Upper lobe of left lung (tissue), 6 donors: ENCODE data around the gene SORBS2. TPM values are rescaled to one million over a fixed set of nuclear protein-coding genes. Genes with fewer than 3 reads are reported as not detected.

Source experiments
- ATAC-seq, 2 donors: fragments of 200-7000 bp; cut with Tn5 transposase; one replicate each; pipeline ENCODE4 v1.9.1; 2022; ENCODE audit warnings: mild to moderate bottlenecking in 2 of 2, moderate library complexity in 2 of 2; ENCODE audit not compliant: low FRiP score in 2 of 2
- DNase-seq, 2 donors: peaks; one replicate each; pipeline ENCODE4 v3.0.0-alpha.2; 2019 to 2020
- H3K27ac ChIP-seq, 4 donors: fragments of 200-600 bp; sonication (generic); one replicate each; pipeline ENCODE4 v1.5.1; 2016 to 2019
- H3K27me3 ChIP-seq, 4 donors: fragments of 200-600 bp; sonication (generic); one replicate each; pipeline ENCODE4 v1.5.1; 2017 to 2019
- H3K36me3 ChIP-seq, 4 donors: fragments of 200-600 bp; sonication (generic); one replicate each; pipeline ENCODE4 v1.5.1; 2016 to 2019
- H3K4me1 ChIP-seq, 4 donors: fragments of 200-600 bp; sonication (generic); one replicate each; pipeline ENCODE4 v1.5.1; 2018 to 2019
- H3K4me3 ChIP-seq, 4 donors: fragments of 200-600 bp; sonication (generic); one replicate each; pipeline ENCODE4 v1.5.1; 2017 to 2019; ENCODE audit warnings: mild to moderate bottlenecking in 2 of 4, moderate library complexity in 1 of 4
- H3K9me3 ChIP-seq, 4 donors: fragments of 200-600 bp; sonication (generic); one replicate each; pipeline ENCODE4 v1.5.1; 2018 to 2019
- EP300 ChIP-seq, 4 donors: sonication (generic); formaldehyde crosslinking; IDR thresholded peaks; one replicate each; pipeline ENCODE4 v1.5.1; 2017; ENCODE audit warnings: antibody characterized with exemption in 4 of 4, control low read depth in 2 of 4
- POLR2A ChIP-seq, 4 donors: fragments of 450-650 bp; IDR thresholded peaks; one replicate each; pipeline ENCODE4 v1.5.1; 2016 to 2017; ENCODE audit warnings: antibody characterized with exemption in 4 of 4, mild to moderate bottlenecking in 2 of 4
- POLR2AphosphoS5 ChIP-seq, 2 donors: sonication (generic); formaldehyde crosslinking; IDR thresholded peaks; one replicate each; pipeline ENCODE4 v1.5.1; 2017; ENCODE audit warnings: antibody characterized with exemption in 2 of 2
- WGBS, 2 donors: methylation state at CpG; one replicate each; pipeline ENCODE4 v1.1.5; 2017 to 2018; 5-methylcytosine and 5-hydroxymethylcytosine counted together
- total RNA-seq, 6 donors: library from RNA; depleted of rRNA in 4 of 6; stranded (reverse); fragments of >200 nt in 4 of 6; gene quantifications; one replicate each; pipeline versions ENCODE4 v1.1.0 to v1.2.1, GENCODE V29; 2016 to 2021
- TF ChIP-seq, protein P1 (sequence below), 6 experiments: fragments of 450-650 bp in 4 of 6; fragments of 200-600 bp in 2 of 6; sonication (generic) in 2 of 6; IDR thresholded peaks; one replicate each; pipeline ENCODE4 v1.5.1; 2016 to 2019; ENCODE audit warnings: antibody characterized with exemption in 6 of 6
- donor health status: DM: no; HTN: no; CAD: no; lungs with moderate emphysema.
- donor health status: DM: no; HTN: yes; CAD: no; lungs with severe emphysema.

SORBS2 gene
- total RNA-seq, 6 donors from 2014 or later = 35.4 to 83.2 (median 58.1) TPM

DNA sequence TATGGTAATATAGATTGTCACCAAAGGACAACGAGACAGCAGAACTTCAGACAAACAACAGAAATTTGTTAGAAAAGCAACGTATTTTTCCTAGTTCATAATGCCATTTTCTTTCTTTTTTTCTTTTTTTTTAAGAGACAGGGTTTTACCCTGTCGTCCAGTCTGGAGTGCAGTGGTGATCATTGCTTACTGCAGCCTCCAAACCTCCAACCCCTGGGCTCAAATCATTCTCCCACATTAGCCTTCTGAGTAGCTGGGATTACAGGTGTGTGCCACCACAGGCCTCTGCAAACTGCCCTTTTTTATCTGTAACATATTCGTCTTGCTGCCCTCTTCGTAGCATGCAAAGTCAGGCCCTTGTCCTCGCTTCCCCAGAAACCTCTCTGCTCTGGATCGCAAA lies 160.1 kb downstream of the SORBS2 start:
- Histone ChIP-seq H3K27me3 (no peaks in the 10 kb centered on the region), H3K4me3 (no peak overlapping the region), H3K36me3 (peaks cover 0 to 4% (median 1%) of the 10 kb centered on the region in 4 donors), H3K4me1 (peaks cover 0 to 10% (median 8%) of the 10 kb centered on the region in 4 donors), H3K27ac (no peak overlapping the region), H3K9me3 (no peaks in the 10 kb centered on the region)
- no peak for TF ChIP-seq POLR2AphosphoS5 (IDR thresholded peaks at IDR 0.05)
- no peak for ATAC-seq
- no peak for DNase-seq
- WGBS, 2 donors = 90 to 92% methylated on average over 7 of the region's 7 CpGs

DNA sequence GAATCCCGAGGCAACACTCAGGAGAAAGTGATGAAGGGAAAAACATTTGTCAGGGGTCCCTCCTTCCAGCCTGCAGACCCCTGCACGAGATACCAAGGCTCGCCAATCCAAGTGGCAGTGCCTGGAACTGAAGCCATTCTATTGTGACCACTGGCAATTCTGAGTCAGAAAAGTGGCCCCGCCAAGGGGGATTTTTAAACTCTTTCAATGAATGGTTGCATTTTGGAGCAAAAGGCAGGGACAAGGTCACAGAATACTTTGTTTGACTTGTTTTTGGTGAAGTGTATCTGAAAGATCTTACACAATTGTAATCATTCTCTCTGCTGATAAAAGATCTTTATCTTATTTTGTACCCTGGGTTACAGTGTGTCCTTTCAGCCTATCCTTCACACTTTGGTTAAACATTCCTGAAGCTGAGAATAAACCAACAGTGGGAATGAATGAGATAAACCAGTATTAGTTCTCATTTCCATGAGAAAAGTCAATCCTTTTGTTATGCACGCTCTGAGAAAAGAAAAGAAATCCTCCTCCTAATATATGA lies 160.8 kb downstream of the SORBS2 start:
- H3K36me3 ChIP-seq = peaks cover 0 to 4% (median 3%) of the 10 kb centered on the region in 4 donors
- TF ChIP-seq POLR2AphosphoS5 (IDR thresholded peaks at IDR 0.05) (no peak), POLR2A (IDR thresholded peaks at IDR 0.05) (no peak), EP300 (IDR thresholded peaks at IDR 0.05) (no peak)
- TF ChIP-seq, protein P1, sequence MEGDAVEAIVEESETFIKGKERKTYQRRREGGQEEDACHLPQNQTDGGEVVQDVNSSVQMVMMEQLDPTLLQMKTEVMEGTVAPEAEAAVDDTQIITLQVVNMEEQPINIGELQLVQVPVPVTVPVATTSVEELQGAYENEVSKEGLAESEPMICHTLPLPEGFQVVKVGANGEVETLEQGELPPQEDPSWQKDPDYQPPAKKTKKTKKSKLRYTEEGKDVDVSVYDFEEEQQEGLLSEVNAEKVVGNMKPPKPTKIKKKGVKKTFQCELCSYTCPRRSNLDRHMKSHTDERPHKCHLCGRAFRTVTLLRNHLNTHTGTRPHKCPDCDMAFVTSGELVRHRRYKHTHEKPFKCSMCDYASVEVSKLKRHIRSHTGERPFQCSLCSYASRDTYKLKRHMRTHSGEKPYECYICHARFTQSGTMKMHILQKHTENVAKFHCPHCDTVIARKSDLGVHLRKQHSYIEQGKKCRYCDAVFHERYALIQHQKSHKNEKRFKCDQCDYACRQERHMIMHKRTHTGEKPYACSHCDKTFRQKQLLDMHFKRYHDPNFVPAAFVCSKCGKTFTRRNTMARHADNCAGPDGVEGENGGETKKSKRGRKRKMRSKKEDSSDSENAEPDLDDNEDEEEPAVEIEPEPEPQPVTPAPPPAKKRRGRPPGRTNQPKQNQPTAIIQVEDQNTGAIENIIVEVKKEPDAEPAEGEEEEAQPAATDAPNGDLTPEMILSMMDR (IDR thresholded peaks at IDR 0.05) = no peak
- peaks cover 0 to 7% (median 3%) of the 10 kb centered on the region in 4 donors for H3K4me1 ChIP-seq
- no peak overlapping the region for H3K27ac ChIP-seq
- H3K27me3 ChIP-seq = no peaks in the 10 kb centered on the region
- no peak overlapping the region for H3K4me3 ChIP-seq
- WGBS, 2 donors = 57 to 58% methylated on average over 5 of the region's 5 CpGs
- DNase-seq (no peak), ATAC-seq (no peak)
- H3K9me3 ChIP-seq = no peaks in the 10 kb centered on the region

DNA sequence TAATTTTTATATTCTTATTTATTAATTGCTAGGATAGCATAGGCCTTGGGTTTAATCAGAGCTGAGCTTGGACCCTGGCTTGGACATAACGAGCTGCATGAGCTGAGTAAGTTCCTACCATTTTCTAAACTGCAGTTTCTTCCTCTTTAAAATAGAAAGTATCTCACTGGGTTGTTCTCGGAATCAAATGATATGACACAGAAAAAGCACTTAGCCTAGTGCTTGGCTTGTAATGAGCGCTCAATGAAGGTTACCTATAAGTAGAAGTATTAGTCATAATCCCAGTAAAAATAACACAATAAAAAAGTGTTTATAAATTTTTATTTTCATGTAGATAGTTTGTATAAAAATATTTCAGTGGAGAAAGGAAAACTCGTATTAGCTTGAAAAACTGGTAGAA lies 163.4 kb downstream of the SORBS2 start:
- TF ChIP-seq, protein P1 (IDR thresholded peaks at IDR 0.05) = no peak
- no peak for TF ChIP-seq POLR2A (IDR thresholded peaks at IDR 0.05)
- no peak for TF ChIP-seq POLR2AphosphoS5 (IDR thresholded peaks at IDR 0.05)
- TF ChIP-seq EP300 (IDR thresholded peaks at IDR 0.05) = no peak
- DNase-seq (no peak), ATAC-seq (no peak)
- peaks cover 0 to 7% (median 2%) of the 10 kb centered on the region in 4 donors for H3K4me1 ChIP-seq
- H3K27me3 ChIP-seq = no peaks in the 10 kb centered on the region
- H3K36me3 ChIP-seq = peaks cover 0 to 4% (median 3%) of the 10 kb centered on the region in 4 donors
- no peaks in the 10 kb centered on the region for H3K9me3 ChIP-seq
- WGBS, 2 donors = 88 to 93% methylated on average over 4 of the region's 4 CpGs
- H3K4me3 ChIP-seq = no peak overlapping the region
- H3K27ac ChIP-seq = no peak overlapping the region

DNA sequence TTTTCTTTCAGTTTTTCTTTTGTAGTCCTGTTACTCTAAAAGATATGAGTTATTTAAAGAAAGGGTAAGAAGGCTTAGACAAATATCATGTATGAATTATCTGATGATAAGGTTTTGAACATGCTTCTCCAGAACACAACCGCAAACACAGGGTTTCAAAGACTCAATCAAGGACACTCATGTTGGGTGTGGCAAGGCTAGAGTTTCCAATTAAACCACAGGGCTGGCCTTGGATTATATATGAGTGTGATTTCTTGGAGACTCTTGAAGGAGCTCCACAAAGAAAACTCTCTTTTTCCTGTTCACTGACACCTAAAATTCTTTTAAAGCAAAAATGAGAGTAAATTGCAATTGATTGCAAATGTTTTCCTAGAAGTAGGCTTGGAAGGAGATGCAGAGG lies 166.6 kb downstream of the SORBS2 start:
- peaks cover 0 to 3% (median 0%) of the 10 kb centered on the region in 4 donors for H3K4me1 ChIP-seq
- no peaks in the 10 kb centered on the region for H3K27me3 ChIP-seq
- no peak for TF ChIP-seq POLR2AphosphoS5 (IDR thresholded peaks at IDR 0.05)
- TF ChIP-seq EP300 (IDR thresholded peaks at IDR 0.05) = no peak
- TF ChIP-seq, protein P1 (IDR thresholded peaks at IDR 0.05) = no peak
- TF ChIP-seq POLR2A (IDR thresholded peaks at IDR 0.05) = no peak
- no peak for DNase-seq
- no peak overlapping the region for H3K4me3 ChIP-seq
- no peak for ATAC-seq
- no peaks in the 10 kb centered on the region for H3K9me3 ChIP-seq
- no peak overlapping the region for H3K27ac ChIP-seq
- WGBS, 2 donors = 66 to 74% methylated on average over 1 of the region's 1 CpG
- peaks cover 0 to 4% (median 1%) of the 10 kb centered on the region in 4 donors for H3K36me3 ChIP-seq

DNA sequence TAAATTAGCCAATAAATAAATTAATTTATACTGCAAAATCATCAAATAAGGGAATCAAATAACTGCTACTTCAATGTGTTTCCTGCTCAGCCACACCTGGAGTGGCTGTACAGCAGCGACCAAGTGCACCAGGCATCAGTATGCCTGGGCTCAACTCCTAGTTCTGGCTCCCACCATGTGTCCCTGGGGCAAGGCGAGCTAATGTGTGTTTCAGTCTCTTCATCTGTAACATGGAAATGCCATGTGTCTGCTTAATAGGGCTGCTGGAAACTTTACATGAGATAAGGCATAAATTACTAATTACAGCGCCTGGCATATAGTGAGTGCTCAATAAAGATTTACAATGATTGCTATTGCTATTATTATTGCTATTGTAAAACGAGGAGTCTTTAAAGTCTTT lies 167.6 kb downstream of the SORBS2 start:
- WGBS, 2 donors = 87 to 90% methylated on average over 4 of the region's 4 CpGs

More for the DNA sequence above, 167.6 kb downstream of the SORBS2 start:
- peaks cover 0 to 3% (median 0%) of the 10 kb centered on the region in 4 donors for H3K4me1 ChIP-seq
- H3K9me3 ChIP-seq = no peaks in the 10 kb centered on the region
- peaks cover 0 to 3% (median 1%) of the 10 kb centered on the region in 4 donors for H3K36me3 ChIP-seq
- H3K27ac ChIP-seq = no peak overlapping the region
- ATAC-seq (no peak), DNase-seq (no peak)
- no peaks in the 10 kb centered on the region for H3K27me3 ChIP-seq
- TF ChIP-seq POLR2AphosphoS5 (IDR thresholded peaks at IDR 0.05) (no peak), EP300 (IDR thresholded peaks at IDR 0.05) (no peak), POLR2A (IDR thresholded peaks at IDR 0.05) (no peak)
- TF ChIP-seq, protein P1 (IDR thresholded peaks at IDR 0.05) = no peak
- no peak overlapping the region for H3K4me3 ChIP-seq
